Activated naive CD8-positive, alpha-beta T cell treated with anti-CD3 and anti-CD28 coated beads, Interleukin-2, amount 10 ng/mL, durations not matched to agents 7 days and 5 days (primary cell): Measurements from ENCODE around the gene SLC8A1. TPM values are rescaled to one million over a fixed set of nuclear protein-coding genes. Genes with fewer than 3 reads are reported as not detected.

Experiments used
- ATAC-seq: fragments of 150-1000 bp; cut with Tn5 transposase; one replicate; pipeline ENCODE4 v1.10.0; 2021; ENCODE audit warnings: low read depth, moderate library complexity
- POLR2A ChIA-PET: fragments of 350-600 bp; sonication (Branson Sonifier 250); formaldehyde crosslinking; loops from one replicate; lab custom pipeline; 2021; ENCODE audit warnings: antibody characterized with exemption; lab: Charles Lee
- DNase-seq: peaks from one replicate; pipeline ENCODE4 v3.0.0; 2021
- H3K27ac Mint-ChIP-seq: one replicate; pipeline ENCODE4 v1.8.0; 2022; ENCODE audit warnings: mild to moderate bottlenecking, mixed read lengths
- H3K27me3 Mint-ChIP-seq: one replicate; pipeline ENCODE4 v1.8.0; 2022; ENCODE audit warnings: mild to moderate bottlenecking, moderate library complexity, mixed read lengths
- H3K36me3 Mint-ChIP-seq: one replicate; pipeline ENCODE4 v1.8.0; 2021; ENCODE audit warnings: mild to moderate bottlenecking, mixed read lengths
- H3K4me1 Mint-ChIP-seq: one replicate; pipeline ENCODE4 v1.8.0; 2021; ENCODE audit warnings: mixed read lengths
- H3K4me3 Mint-ChIP-seq: one replicate; pipeline ENCODE4 v1.8.0; 2022; ENCODE audit warnings: mild to moderate bottlenecking, moderate library complexity, mixed read lengths
- H3K9me3 Mint-ChIP-seq: one replicate; pipeline ENCODE4 v1.8.0; 2021; ENCODE audit warnings: mixed read lengths
- total RNA-seq, 2 experiments: library from RNA; stranded (reverse); gene quantifications; one replicate each; pipeline ENCODE4 v1.2.3, GENCODE V29; 2021

SLC8A1 gene
- total RNA-seq, 2 experiments from 2014 or later = 0.68 to 0.75 TPM

DNA sequence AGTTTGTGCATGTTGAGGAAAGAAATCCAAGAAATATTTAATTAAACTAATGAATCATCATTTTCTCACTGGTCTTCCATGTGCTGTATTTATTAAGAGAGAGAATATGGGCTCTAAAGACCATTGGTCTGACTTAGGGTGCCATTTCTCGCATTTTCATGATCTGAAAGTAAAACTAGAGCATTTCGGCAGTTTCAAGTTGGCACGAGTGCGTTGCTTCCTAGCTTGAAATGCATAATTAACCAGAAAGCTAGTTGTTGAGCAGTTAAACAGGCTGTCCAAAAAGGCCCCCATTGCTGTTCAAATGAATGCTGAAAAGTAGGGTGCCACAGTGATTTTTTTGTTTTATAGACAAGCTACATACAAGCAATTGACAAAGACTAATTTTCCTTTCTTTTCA is 47.4 kb downstream of the SLC8A1 start:
- no peak overlapping the region for H3K4me3 Mint-ChIP-seq
- H3K27me3 Mint-ChIP-seq = peaks cover 2% of the 10 kb centered on the region
- H3K4me1 Mint-ChIP-seq = no peaks in the 10 kb centered on the region
- ATAC-seq = no peak
- DNase-seq = no peak
- H3K9me3 Mint-ChIP-seq = no peaks in the 10 kb centered on the region
- POLR2A ChIA-PET = no interaction called here
- no peaks in the 10 kb centered on the region for H3K36me3 Mint-ChIP-seq
- no peak overlapping the region for H3K27ac Mint-ChIP-seq

DNA sequence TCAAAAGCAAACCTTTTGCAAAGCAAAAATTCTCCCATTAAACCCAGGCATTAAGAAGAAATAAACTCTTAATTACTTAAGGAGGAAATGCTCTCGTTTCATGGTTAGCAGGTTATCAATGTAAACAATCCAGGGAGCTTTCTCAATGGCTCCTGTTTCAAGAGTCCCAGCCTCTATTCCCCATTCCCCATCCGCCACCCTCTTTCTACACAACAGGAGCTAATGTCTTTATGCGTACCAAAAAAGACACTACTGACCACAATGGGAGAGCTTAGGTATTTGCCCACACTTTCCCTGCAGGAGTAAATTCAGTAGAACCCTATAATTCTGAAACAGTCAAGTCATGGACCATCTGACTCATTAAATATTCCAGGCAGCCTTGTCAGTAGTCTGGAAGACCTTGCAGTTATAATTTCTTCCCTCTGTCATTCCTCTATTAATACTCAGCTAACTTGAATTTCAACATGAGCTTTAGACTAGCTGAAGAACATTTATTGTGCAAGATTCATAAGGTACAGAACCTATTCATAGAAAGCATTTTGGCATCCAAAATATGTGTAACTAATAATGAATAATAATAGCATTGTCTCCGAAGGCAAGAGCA is 48.6 kb downstream of the SLC8A1 start:
- Mint-ChIP-seq H3K9me3 (no peaks in the 10 kb centered on the region), H3K4me3 (no peak overlapping the region), H3K27ac (no peak overlapping the region), H3K4me1 (no peaks in the 10 kb centered on the region), H3K36me3 (no peaks in the 10 kb centered on the region), H3K27me3 (no peaks in the 10 kb centered on the region)
- ATAC-seq (no peak), DNase-seq (no peak)
- POLR2A ChIA-PET = no interaction called here

DNA sequence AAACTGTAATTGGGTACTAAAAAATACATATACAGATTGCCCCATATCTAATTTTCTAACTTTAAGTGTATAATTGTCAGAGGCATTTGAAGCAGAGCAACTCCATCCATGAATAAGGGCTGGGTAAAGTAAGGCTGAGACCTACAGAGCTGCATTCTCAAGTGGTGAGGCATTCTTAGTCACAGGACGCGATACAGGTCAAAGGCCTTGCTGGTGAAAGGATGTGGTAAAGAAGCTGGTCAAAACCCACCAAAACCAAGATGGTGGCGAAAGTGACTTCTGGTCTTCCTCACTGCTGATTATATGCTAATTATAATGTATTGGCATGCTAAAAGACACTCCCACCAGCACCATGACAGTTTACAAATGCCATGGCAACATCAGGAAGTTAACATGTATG is 50.0 kb downstream of the SLC8A1 start:
- no peaks in the 10 kb centered on the region for H3K27me3 Mint-ChIP-seq
- ATAC-seq = no peak
- no peaks in the 10 kb centered on the region for H3K9me3 Mint-ChIP-seq

DNA sequence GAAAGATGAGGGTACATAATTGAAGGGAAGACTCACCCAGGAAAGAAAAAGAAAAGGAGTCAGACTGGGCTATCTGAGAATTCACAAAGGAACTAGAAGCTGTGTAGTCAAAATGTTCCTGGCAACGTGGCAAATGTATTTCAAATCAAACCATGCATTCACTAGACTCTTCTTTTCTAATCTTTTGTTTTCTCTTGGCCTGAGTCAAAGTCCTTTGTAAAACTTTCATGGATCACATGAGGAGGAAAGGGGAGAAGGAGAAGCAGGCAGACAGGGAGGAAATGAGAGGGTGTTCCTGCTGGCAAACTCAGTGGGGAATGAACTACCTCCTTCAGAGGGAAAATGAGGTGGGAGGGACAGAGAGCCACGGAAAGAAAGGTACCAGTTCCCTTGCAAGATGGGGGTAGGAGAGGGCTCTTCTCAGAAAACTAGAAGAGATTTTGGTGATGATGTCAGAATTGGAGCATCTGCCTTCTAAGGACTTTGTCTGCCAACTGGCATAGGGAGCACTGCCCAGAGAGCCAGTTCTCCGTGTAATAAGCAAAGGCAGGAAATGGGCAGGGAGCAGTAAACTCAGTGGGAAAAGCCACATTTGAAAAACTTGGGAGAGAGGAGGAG is 51.4 kb downstream of the SLC8A1 start:
- DNase-seq (no peak), ATAC-seq (no peak)
- Mint-ChIP-seq H3K9me3 (no peaks in the 10 kb centered on the region), H3K27ac (no peak overlapping the region), H3K4me3 (no peak overlapping the region), H3K27me3 (no peaks in the 10 kb centered on the region), H3K4me1 (no peaks in the 10 kb centered on the region), H3K36me3 (no peaks in the 10 kb centered on the region)
- POLR2A ChIA-PET = no interaction called here

More for the DNA sequence above, 50.0 kb downstream of the SLC8A1 start:
- POLR2A ChIA-PET = no interaction called here
- no peak for DNase-seq
- H3K4me3 Mint-ChIP-seq = no peak overlapping the region
- H3K36me3 Mint-ChIP-seq = no peaks in the 10 kb centered on the region
- no peaks in the 10 kb centered on the region for H3K4me1 Mint-ChIP-seq
- no peak overlapping the region for H3K27ac Mint-ChIP-seq

DNA sequence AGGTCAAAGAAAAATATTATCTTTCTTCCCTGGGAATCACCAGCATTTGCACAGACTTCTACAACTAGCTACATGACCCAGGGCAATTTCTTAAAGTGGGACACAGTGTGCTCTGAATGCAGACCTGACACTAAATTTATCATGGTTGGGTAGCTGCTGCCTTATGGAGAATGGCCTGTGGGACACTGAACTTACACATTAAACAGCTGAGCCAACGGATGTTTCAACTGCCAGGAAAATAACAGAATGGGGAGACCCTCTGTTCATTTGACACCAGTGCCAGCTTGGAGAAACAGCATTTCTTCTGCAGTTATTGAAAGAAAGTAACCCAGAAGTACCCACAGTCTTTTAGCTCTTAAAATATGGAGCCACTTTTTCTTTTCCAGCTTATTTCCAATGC is 54.1 kb downstream of the SLC8A1 start:
- Mint-ChIP-seq H3K27ac (no peak overlapping the region), H3K27me3 (no peaks in the 10 kb centered on the region), H3K9me3 (no peaks in the 10 kb centered on the region), H3K4me3 (no peak overlapping the region), H3K4me1 (no peaks in the 10 kb centered on the region), H3K36me3 (no peaks in the 10 kb centered on the region)
- ATAC-seq = no peak
- DNase-seq = no peak
- POLR2A ChIA-PET = no interaction called here

DNA sequence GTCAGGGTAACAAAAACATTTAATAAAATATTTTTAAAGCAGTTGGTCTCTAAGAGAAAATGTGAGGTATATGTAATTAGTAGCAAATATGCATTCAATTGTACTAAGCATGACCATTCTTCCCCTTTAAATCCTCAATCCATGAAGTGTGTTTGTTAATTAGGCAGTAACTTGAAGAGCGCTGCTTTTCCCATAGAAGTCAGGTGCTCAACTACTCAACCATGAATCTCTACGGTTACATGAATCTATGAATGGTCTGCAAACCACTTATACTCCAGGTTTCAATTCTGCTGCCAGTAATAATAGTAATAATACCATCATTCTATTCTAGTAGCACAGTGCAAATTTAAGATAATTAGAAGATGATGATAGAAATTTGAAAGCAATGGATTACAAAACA is 55.8 kb downstream of the SLC8A1 start:
- Mint-ChIP-seq H3K27ac (no peak overlapping the region), H3K36me3 (no peaks in the 10 kb centered on the region), H3K4me3 (no peak overlapping the region), H3K4me1 (no peaks in the 10 kb centered on the region), H3K9me3 (no peaks in the 10 kb centered on the region), H3K27me3 (no peaks in the 10 kb centered on the region)
- DNase-seq (no peak), ATAC-seq (no peak)
- POLR2A ChIA-PET = no interaction called here

DNA sequence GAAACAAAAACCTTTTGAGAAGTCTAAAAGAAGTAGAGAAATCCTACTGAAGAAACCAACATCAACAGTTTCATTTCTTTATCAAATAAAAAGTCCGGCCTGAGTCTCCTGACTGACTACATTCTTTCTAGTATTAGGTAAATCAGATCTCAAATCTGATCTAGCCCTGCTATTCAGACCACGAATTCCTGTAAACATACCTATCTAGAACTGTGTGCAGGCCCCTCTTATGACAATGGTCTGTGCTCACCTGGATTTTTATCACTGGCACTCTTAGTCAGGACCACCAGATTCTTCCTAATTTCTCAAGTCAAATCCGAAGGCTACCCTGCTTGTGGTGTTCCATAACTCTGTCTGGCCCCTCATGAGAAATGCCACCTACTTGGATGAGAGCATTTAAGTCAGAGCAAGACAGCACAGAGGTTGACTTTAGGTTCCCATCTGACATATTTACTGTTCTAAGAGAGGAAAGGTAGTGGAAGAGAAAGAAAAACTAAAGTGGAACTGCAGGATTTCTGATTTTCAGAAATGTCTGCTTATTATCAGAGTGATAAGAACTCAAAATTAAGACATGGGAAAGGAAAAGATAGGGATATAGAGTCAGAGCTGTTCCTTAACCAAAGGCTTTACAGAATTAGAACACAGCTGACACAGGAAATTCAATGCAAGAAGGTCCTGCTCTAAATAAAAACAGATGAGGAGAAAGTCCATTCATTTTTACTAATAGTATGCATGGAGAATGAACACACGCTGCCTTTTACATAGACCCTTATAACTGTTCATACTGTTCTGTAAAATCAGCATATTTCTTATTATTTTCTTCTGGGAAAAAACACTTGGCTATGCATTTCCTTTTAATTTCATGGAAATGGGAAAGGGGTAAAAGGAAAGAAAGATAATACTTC is 56.5 kb downstream of the SLC8A1 start:
- ATAC-seq (no peak), DNase-seq (no peak)
- Mint-ChIP-seq H3K27me3 (no peaks in the 10 kb centered on the region), H3K36me3 (no peaks in the 10 kb centered on the region), H3K27ac (no peak overlapping the region), H3K9me3 (peaks cover 1% of the 10 kb centered on the region), H3K4me3 (no peak overlapping the region), H3K4me1 (no peaks in the 10 kb centered on the region)
- POLR2A ChIA-PET = no interaction called here

DNA sequence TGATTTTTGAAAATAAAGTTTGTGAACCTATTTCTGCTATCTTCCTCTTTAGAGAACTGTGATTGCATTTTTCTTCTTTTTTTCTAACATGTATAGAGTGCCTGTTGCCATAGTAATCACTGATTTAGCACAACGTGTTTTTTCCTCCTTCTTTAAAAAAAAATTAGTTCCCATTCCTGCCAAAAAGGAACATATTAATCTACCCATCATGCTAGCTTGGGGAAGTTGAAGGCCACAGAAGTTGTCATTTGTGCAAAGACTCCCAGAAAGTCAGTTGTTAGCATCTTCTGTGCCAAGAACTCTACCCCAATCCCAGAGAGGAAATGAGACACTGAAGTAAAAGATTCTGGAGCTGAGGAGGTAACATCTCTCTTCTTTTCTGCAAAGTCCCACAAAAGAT is 57.3 kb downstream of the SLC8A1 start:
- Mint-ChIP-seq H3K4me1 (no peaks in the 10 kb centered on the region), H3K36me3 (no peaks in the 10 kb centered on the region), H3K27me3 (no peaks in the 10 kb centered on the region), H3K4me3 (no peak overlapping the region), H3K9me3 (peaks cover 1% of the 10 kb centered on the region), H3K27ac (no peak overlapping the region)
- POLR2A ChIA-PET = no interaction called here
- no peak for ATAC-seq
- no peak for DNase-seq

DNA sequence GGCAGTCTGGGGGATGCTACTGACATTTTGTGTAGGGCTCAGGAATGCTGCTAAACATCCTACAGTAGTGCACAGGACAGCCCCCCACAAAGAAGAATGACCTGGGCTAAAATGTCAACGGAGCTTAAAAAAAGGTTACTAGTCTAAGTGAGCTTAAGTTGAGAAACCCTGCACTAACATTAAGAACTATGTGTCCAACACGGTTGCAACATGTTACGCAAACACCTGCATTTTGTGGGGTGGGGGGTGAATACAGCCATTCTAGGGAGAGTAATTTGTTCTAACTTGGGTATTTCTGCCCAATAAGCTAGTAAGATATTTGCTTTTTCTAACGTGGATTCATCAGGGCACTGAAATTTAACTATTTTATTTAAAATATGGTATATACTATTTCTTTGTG is 57.9 kb downstream of the SLC8A1 start:
- H3K27ac Mint-ChIP-seq = no peak overlapping the region
- POLR2A ChIA-PET = no interaction called here
- H3K9me3 Mint-ChIP-seq = peaks cover 1% of the 10 kb centered on the region
- H3K4me3 Mint-ChIP-seq = no peak overlapping the region
- H3K4me1 Mint-ChIP-seq = no peaks in the 10 kb centered on the region
- H3K36me3 Mint-ChIP-seq = no peaks in the 10 kb centered on the region
- no peak for DNase-seq
- H3K27me3 Mint-ChIP-seq = no peaks in the 10 kb centered on the region
- ATAC-seq = no peak

DNA sequence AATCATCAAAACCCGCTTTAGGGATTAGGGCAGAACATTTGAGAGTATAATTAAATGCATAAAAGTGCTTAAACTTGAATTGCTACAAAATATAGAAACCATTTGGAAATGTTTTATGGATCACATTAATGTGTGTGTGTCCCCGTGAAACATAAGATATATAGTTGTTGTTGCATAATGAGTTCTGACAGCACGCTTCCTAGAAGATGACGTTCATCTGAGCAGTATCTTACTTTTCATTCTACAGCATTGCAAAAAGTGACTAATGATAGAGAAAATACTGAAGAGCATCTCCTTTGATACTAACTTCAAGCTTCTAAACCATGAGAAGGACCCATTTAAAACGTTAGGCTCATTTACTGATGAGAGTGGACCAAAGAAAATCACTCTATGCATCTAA is 63.7 kb downstream of the SLC8A1 start:
- no peak for ATAC-seq
- Mint-ChIP-seq H3K27me3 (no peaks in the 10 kb centered on the region), H3K36me3 (no peaks in the 10 kb centered on the region), H3K27ac (no peak overlapping the region), H3K9me3 (peaks cover 1% of the 10 kb centered on the region), H3K4me3 (no peak overlapping the region), H3K4me1 (no peaks in the 10 kb centered on the region)
- DNase-seq = no peak
- POLR2A ChIA-PET = no interaction called here

DNA sequence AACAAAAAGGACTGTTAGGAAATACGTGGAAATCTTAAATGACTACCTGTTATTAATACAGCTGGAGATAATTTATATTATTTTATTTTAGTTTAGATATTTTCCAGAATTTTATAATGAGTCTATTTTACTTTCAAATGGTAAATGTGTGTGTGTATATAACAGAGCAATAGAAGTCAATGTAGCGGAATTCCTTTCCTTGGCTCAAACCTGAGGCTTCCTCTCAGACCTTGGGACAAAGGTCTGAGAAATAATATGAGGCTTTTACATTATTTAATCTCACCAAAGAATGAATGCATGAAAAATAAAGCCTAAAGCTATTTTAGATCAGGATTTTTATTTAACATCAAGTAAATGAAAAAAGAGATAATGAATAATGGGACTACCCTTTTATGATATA is 65.7 kb downstream of the SLC8A1 start:
- no peak overlapping the region for H3K27ac Mint-ChIP-seq
- H3K27me3 Mint-ChIP-seq = no peaks in the 10 kb centered on the region
- ATAC-seq (no peak), DNase-seq (no peak)
- H3K4me1 Mint-ChIP-seq = no peaks in the 10 kb centered on the region
- POLR2A ChIA-PET = no interaction called here
- H3K36me3 Mint-ChIP-seq = peaks cover 3% of the 10 kb centered on the region
- H3K4me3 Mint-ChIP-seq = no peak overlapping the region
- H3K9me3 Mint-ChIP-seq = peaks cover 7% of the 10 kb centered on the region

DNA sequence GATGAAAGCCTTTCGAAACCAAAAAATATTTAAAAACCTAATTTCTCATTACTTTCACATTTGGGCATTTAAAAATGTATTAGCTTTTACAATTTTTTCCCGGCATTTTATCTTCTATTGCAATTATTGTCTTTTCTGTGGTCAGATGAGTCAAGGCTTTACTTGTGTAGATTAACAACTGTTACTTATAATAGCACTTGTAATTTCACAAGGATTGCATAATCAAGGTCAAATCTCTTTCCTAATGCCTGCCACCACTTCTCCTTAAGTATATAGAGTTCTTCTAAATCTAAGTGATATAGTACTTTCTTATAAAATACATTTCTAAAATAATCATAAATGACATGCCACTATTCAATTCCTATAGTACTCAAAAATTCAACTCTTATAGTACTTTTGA is 67.2 kb downstream of the SLC8A1 start:
- H3K4me1 Mint-ChIP-seq = no peaks in the 10 kb centered on the region
- H3K36me3 Mint-ChIP-seq = peaks cover 3% of the 10 kb centered on the region
- POLR2A ChIA-PET = no interaction called here
- ATAC-seq (no peak), DNase-seq (no peak)
- no peaks in the 10 kb centered on the region for H3K27me3 Mint-ChIP-seq
- no peak overlapping the region for H3K4me3 Mint-ChIP-seq
- H3K27ac Mint-ChIP-seq = no peak overlapping the region
- peaks cover 7% of the 10 kb centered on the region for H3K9me3 Mint-ChIP-seq

DNA sequence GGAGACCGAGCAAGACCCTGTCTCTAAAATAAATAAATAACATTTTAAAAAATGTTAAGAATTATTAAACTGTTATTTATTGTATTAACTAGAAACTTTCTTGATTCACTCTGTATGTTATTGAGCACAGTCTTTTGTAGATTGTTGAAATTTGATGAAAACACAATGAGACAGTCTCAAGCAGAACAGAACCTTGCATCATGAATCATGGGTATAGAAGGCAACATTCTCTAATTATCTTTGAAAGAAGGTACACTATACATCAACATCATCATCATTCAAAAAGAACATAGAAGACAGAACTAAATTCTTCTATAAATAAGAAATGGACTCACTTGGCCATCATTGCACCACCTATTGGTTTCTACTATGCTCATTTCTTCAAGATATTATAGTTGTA is 67.7 kb downstream of the SLC8A1 start:
- no peaks in the 10 kb centered on the region for H3K27me3 Mint-ChIP-seq
- peaks cover 7% of the 10 kb centered on the region for H3K9me3 Mint-ChIP-seq
- ATAC-seq (no peak), DNase-seq (no peak)
- POLR2A ChIA-PET = no interaction called here
- H3K36me3 Mint-ChIP-seq = peaks cover 3% of the 10 kb centered on the region
- H3K27ac Mint-ChIP-seq = no peak overlapping the region
- no peak overlapping the region for H3K4me3 Mint-ChIP-seq
- no peaks in the 10 kb centered on the region for H3K4me1 Mint-ChIP-seq

DNA sequence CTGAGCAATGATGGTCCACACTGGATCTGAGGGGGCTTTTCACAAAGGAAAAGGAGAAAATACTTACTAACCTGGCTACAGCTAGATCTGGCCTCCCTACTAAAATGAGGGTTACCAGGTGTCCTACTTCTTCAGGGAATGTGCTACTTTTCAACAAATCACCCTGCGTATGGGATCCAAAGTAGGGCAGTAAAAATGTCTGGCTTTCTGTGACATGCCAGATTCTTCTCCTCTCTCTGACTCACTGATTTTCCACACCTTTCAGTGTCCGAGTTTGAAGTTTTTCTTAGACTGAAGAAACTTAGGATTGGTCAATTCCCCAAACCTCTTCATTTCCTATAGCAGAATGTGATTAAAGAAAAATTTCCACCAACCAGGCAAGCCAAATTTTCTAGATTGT is 71.2 kb downstream of the SLC8A1 start:
- H3K27me3 Mint-ChIP-seq = no peaks in the 10 kb centered on the region

More for the DNA sequence above, 71.2 kb downstream of the SLC8A1 start:
- H3K27ac Mint-ChIP-seq = no peak overlapping the region
- ATAC-seq (no peak), DNase-seq (no peak)
- H3K4me3 Mint-ChIP-seq = no peak overlapping the region
- peaks cover 7% of the 10 kb centered on the region for H3K9me3 Mint-ChIP-seq
- peaks cover 3% of the 10 kb centered on the region for H3K36me3 Mint-ChIP-seq
- POLR2A ChIA-PET = no interaction called here
- no peaks in the 10 kb centered on the region for H3K4me1 Mint-ChIP-seq
